ENCODE results near the gene RBM20. TPM values are rescaled to one million over a fixed set of nuclear protein-coding genes. Genes with fewer than 3 reads are reported as not detected.

Gene RBM20
- total and polyA plus RNA-seq, 10 of the 15 experiments (the other 5 are each of a cell fraction or from before 2014, with no cell fraction given), result 0.04 to 0.26 (median 0.15) TPM

- BruUV-seq (replicated peaks), result no TSS peak
- POLR2A ChIA-PET, result interaction anchor here (0.6 to 0.7 kb wide), 2 partner anchors 13 to 27 kb away, joined by 4 read pairs; no protein-coding TSS in a partner anchor
- TF ChIP-seq EP300 (IDR thresholded peaks at IDR 0.05; ENCODE audit: borderline replicate concordance in 1 of 2, control insufficient read depth in 1 of 2, low read depth in 2 of 2, low read length in 2 of 2) (no peak), CBX5 (IDR thresholded peaks at IDR 0.05; ENCODE audit: low read depth) (no peak), SP1 (IDR thresholded peaks at IDR 0.05; ENCODE audit: low read depth, low read length) (peak; percentile 27), ZNF274 (IDR thresholded peaks at IDR 0.05; ENCODE audit: insufficient read depth, insufficient read length) (no peak), ATF3 (IDR thresholded peaks at IDR 0.05; ENCODE audit: borderline replicate concordance, extremely low read depth, low read depth, low read length) (no peak), ZBTB11 (CRISPR knock-in tag; IDR thresholded peaks at IDR 0.05) (no peak), CHD2 (IDR thresholded peaks at IDR 0.05; ENCODE audit: borderline replicate concordance, low read depth, low read length) (no peak), ETV6 (conservative IDR thresholded peaks at IDR 0.05 in 1 of 2, IDR thresholded peaks at IDR 0.05 in 1 of 2; ENCODE audit: borderline replicate concordance in 1 of 2, low read depth in 1 of 2) (peak in 1 of 2 experiments; percentile 50; a peak in 1 of 4 replicates), CEBPB (IDR thresholded peaks at IDR 0.05; ENCODE audit: borderline replicate concordance in 1 of 2, low read depth in 2 of 2, low read length in 2 of 2) (no peak), GATAD2B (conservative IDR thresholded peaks at IDR 0.05; ENCODE audit: low read depth) (no peak), CBFB (IDR thresholded peaks at IDR 0.05; ENCODE audit: low read depth) (no peak), POU2F2 (IDR thresholded peaks at IDR 0.05; ENCODE audit: borderline replicate concordance, low read depth, low read length) (no peak)
- TF ChIP-seq, protein P1, sequence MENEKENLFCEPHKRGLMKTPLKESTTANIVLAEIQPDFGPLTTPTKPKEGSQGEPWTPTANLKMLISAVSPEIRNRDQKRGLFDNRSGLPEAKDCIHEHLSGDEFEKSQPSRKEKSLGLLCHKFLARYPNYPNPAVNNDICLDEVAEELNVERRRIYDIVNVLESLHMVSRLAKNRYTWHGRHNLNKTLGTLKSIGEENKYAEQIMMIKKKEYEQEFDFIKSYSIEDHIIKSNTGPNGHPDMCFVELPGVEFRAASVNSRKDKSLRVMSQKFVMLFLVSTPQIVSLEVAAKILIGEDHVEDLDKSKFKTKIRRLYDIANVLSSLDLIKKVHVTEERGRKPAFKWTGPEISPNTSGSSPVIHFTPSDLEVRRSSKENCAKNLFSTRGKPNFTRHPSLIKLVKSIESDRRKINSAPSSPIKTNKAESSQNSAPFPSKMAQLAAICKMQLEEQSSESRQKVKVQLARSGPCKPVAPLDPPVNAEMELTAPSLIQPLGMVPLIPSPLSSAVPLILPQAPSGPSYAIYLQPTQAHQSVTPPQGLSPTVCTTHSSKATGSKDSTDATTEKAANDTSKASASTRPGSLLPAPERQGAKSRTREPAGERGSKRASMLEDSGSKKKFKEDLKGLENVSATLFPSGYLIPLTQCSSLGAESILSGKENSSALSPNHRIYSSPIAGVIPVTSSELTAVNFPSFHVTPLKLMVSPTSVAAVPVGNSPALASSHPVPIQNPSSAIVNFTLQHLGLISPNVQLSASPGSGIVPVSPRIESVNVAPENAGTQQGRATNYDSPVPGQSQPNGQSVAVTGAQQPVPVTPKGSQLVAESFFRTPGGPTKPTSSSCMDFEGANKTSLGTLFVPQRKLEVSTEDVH (IDR thresholded peaks at IDR 0.05; ENCODE audit: low read depth, partially characterized antibody), result no peak
Observed at GRCh38 chr10:110815354-110816004, 171.3 kb downstream of the RBM20 start.

More at GRCh38 chr10:110815354-110816004, 171.3 kb downstream of the RBM20 start:
- intact Hi-C loops (cut with micrococcal nuclease; ENCODE audit: unreplicated experiment) (no loop called here), in situ Hi-C loops (cut with MboI) (no loop called here)
- Histone ChIP-seq H3K36me3 (ENCODE audit: control insufficient read depth in 2 of 2, insufficient read depth in 2 of 2, low read length in 1 of 2) (no peaks in the 10 kb centered on the region), H3K79me2 (ENCODE audit: control insufficient read depth, insufficient read depth, low read length) (no peaks in the 10 kb centered on the region), H3K27me3 (replicated peaks in 1 of 2; ENCODE audit: control insufficient read depth in 2 of 2, insufficient read depth in 2 of 2, low read length in 1 of 2) (no peaks in the 10 kb centered on the region), H3K9ac (ENCODE audit: control insufficient read depth, insufficient read depth, low read length) (0 out of 2 replicates have a peak overlapping the region, but pooled peaks have one; percentile 4), H3K4me3 (no peak overlapping the region), H4K20me1 (ENCODE audit: control insufficient read depth, insufficient read depth) (no peaks in the 10 kb centered on the region), H3K27ac (ENCODE audit: control insufficient read depth, insufficient read depth) (peak overlapping the region; percentile 65), H3K4me2 (ENCODE audit: control insufficient read depth, insufficient read depth) (0 out of 2 replicates have a peak overlapping the region, but pooled peaks have one; percentile 2), H3K9me3 (replicated peaks; ENCODE audit: control insufficient read depth, insufficient read depth, low read length) (no peaks in the 10 kb centered on the region), H3K4me1 (ENCODE audit: control insufficient read depth, insufficient read depth, low read length) (peaks cover 30% of the 10 kb centered on the region), H2AFZ (ENCODE audit: control insufficient read depth, low read depth, low read length) (no peak overlapping the region; the same call in 1 of the 2 replicates)
- FAIRE-seq, result no peak
- ATAC-seq, result peak; percentile 87
- RAD21 ChIA-PET (ENCODE audit: unreplicated experiment), result interaction anchor here (1.0 kb wide), 3 partner anchors 12 to 57 kb away, joined by 3 to 11 read pairs (median 3); no protein-coding TSS in a partner anchor
- DNase-seq (ENCODE audit: low read depth, low spot score), result peak; percentile 73
- CTCF ChIA-PET, result no interaction called here
- SMC1A ChIA-PET (ENCODE audit: uncharacterized antibody, unreplicated experiment), result interaction anchor here (0.7 to 1.0 kb wide), 2 partner anchors 31 to 50 kb away, joined by 3 read pairs; no protein-coding TSS in a partner anchor
- WGBS (ENCODE audit: insufficient coverage, insufficient replicate concordance, low lambda C conversion rate, missing lambda C conversion rate), result 5% methylated on average over 1 of the region's 1 CpG

All from GM12878 (cell line).